Measurements from ENCODE around the gene SEL1L3.

SEL1L3 gene

DNA sequence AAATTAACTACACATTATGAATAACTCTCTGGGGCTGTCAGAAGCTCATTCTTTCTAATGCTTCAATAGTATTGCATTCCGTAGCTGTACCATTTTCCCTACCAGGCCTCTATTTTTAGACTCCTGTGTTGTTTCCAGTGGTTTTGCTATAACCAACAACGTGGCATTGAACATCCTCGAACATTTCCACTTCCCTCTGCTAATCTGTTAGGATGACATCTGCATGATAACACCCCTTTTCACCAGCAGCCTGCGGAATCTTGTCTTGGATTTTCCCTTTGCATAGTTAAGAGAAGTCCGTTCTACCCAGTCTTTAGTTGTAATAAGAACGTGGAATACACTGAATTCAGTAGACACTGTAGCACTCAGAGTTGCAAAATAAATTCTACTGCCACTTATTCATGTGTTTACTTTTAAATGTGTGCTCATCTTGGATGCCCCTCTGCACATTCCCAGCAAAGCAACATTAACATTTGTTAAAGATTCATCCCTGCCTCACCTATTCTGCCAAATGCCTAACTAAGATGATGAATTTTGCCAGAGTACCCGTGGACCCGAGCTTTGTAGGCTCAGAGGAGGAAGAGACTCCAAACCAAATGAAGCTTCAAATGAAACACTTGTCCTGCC, 55.6 kb downstream of the SEL1L3 start:
- TF ChIP-seq, protein P1, sequence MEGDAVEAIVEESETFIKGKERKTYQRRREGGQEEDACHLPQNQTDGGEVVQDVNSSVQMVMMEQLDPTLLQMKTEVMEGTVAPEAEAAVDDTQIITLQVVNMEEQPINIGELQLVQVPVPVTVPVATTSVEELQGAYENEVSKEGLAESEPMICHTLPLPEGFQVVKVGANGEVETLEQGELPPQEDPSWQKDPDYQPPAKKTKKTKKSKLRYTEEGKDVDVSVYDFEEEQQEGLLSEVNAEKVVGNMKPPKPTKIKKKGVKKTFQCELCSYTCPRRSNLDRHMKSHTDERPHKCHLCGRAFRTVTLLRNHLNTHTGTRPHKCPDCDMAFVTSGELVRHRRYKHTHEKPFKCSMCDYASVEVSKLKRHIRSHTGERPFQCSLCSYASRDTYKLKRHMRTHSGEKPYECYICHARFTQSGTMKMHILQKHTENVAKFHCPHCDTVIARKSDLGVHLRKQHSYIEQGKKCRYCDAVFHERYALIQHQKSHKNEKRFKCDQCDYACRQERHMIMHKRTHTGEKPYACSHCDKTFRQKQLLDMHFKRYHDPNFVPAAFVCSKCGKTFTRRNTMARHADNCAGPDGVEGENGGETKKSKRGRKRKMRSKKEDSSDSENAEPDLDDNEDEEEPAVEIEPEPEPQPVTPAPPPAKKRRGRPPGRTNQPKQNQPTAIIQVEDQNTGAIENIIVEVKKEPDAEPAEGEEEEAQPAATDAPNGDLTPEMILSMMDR (conservative IDR thresholded peaks at IDR 0.05): no peak
- TF ChIP-seq ZFX (IDR thresholded peaks at IDR 0.05): no peak
- H3K27ac ChIP-seq: no peak overlapping the region

DNA sequence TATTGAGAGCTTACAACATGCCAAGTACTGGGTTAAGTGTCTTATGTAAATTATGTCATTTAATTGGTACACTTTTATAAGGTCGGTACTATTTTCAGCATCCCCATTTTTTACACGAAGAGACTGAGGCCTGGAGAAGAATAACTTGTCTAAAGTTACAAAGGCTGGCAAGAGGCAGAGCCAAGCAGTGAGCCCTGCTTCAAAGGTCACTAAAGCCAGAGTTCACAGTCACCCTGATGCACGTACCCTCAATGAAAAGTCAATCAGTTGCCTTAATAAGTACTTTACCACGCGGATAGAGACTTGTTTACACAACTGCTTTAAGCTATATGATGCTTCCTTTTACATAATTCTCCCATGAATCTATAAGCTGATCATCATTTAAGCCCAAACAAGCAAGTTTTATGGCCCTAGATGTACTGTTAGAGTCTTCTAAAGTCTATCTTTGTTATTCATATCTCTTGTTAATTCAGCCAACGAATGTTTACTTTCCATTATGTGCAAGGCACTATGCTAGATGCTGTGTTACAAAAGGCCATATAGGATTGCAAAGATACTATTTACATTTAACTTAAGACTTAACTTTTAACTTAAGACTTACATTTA, 57.4 kb downstream of the SEL1L3 start:
- TF ChIP-seq, protein P1 (conservative IDR thresholded peaks at IDR 0.05): no peak
- no peak for TF ChIP-seq ZFX (IDR thresholded peaks at IDR 0.05)
- no peak overlapping the region for H3K27ac ChIP-seq

DNA sequence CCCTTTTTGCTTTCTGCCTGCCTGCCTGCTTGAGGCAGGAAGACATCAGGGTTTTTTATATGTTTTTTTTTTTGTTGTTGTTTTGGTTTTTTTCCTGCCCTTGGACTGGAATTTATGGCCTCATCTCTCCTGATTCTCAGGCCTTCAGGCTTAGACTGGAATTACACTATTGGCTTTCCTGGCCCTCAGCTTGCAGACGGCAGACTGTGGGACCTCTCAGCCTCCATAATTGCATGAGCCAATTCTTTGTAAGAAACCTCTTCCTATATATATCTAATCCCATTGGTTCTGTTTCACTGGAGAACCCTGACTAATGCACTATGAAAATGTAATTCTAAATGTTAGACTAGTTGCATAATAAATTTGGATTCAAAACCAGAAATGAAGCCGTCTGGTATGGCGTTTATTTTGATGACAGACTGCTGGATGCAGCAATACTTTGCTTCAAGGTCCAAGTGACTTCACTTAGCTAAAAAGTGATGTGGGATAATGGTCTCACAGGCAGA, 59.0 kb downstream of the SEL1L3 start:
- TF ChIP-seq, protein P1 (conservative IDR thresholded peaks at IDR 0.05): no peak
- no peak for TF ChIP-seq ZFX (IDR thresholded peaks at IDR 0.05)
- H3K27ac ChIP-seq: no peak overlapping the region

DNA sequence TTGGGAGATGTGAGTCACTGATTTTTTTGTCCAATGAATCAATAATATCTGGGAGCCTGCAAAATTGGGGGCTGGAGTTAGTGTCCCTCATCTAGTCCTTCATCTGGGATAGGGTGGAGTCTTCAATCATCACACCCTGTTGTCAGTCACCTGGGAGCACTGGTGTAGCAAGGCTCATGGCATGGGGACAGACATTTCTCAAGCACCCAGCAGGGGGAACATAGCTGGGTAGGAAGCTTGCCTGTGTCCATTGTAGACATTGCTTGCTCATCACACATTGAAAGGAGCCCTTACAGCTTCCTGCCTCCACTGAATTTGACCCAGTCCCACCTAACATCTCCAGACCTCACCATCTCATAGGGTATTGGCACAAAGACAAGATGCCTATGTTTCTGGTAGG, 61.2 kb downstream of the SEL1L3 start:
- H3K27ac ChIP-seq: no peak overlapping the region
- TF ChIP-seq, protein P1 (conservative IDR thresholded peaks at IDR 0.05): no peak
- TF ChIP-seq ZFX (IDR thresholded peaks at IDR 0.05): no peak

DNA sequence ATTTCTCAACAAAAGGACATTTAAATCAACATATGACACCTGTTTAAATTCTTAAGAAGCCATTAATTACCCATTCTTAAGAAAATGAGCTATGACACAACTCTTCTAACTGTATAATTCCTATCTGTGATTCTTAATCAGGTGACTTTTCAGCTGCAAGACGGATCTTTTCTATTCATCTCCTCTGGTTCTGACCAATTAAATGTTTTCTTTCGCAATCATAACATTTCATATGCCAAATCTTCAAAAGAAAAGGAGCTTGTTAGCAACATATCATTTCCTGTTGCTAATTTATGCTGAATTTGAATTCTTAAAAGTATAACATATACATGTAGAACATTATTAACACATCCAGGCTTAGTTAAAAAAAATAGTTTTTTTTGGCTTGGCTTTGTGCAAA, 62.5 kb downstream of the SEL1L3 start:
- H3K27ac ChIP-seq: no peak overlapping the region
- TF ChIP-seq, protein P1 (conservative IDR thresholded peaks at IDR 0.05): no peak
- no peak for TF ChIP-seq ZFX (IDR thresholded peaks at IDR 0.05)

DNA sequence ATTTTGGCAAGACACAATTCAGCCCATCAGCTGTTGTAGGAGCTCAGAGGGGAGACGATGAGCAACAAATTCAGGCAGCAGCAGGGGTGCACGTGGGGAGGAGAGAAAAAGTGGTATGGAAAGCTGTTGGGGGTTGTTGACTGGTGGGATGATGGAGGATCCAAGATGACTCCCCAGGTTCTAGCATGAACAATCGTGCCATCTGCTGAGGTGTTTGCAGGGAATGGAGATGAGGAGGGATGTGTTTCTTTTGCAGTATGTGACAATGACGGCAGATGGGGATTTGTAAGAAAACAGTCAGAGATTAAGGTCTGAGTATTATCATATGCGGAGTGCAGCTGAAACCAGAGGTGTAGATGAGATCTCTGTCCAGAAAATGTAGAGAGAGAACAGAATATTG, 63.3 kb downstream of the SEL1L3 start:
- no peak for TF ChIP-seq ZFX (IDR thresholded peaks at IDR 0.05)
- TF ChIP-seq, protein P1 (conservative IDR thresholded peaks at IDR 0.05): no peak
- H3K27ac ChIP-seq: no peak overlapping the region

DNA sequence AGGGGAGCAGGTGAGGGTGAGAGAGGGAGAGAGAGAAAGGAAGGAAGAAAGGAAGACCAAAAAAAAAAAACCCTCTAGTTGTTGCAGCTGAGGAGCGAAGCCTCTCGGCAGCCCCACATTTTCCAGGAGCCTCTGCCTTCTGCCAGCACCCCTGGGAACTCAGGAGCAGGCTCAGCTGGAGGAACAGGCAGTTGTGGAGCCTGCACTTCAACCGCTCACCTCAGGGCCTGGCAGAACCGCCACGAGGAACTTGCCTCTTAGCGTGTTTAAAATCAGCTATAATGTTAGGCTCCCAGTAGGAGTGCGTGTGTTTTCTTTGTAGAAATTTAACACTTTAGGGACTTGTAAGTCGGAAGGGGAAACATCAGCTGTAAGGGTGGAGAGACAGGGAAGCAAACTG, 65.7 kb downstream of the SEL1L3 start:
- TF ChIP-seq ZFX (IDR thresholded peaks at IDR 0.05): no peak
- TF ChIP-seq, protein P1 (conservative IDR thresholded peaks at IDR 0.05): no peak
- H3K27ac ChIP-seq: no peak overlapping the region

Measured in C4-2B (cell line).